HAP-1 (cell line): ENCODE results near the gene ANKRD28.

ENCODE experiments used
- DNase-seq, 2 experiments: peaks; one replicate each; pipeline ENCODE4 v3.0.0-alpha.2; 2016 to 2020; ENCODE audit warnings: low spot score in 2 of 2
- H3K27me3 ChIP-seq: fragments of 250-450 bp; sonication (Bioruptor Pico); 2 replicates; pipeline ENCODE4 v1.5.1; 2020; ENCODE audit warnings: low read depth, mild to moderate bottlenecking, moderate library complexity
- H3K36me3 ChIP-seq: fragments of 250-450 bp; sonication (Bioruptor Pico); replicated peaks from 2 replicates; pipeline ENCODE4 v1.5.1; 2020; ENCODE audit warnings: mild to moderate bottlenecking
- H3K4me1 ChIP-seq: fragments of 250-450 bp; sonication (Bioruptor Pico); 2 replicates; pipeline ENCODE4 v1.5.1; 2020; ENCODE audit warnings: mild to moderate bottlenecking
- H3K4me3 ChIP-seq: fragments of 250-450 bp; sonication (Bioruptor Pico); 2 replicates; pipeline ENCODE4 v1.5.1; 2020; ENCODE audit warnings: mild to moderate bottlenecking, moderate library complexity
- H3K9me3 ChIP-seq: fragments of 250-450 bp; sonication (Bioruptor Pico); 2 replicates; pipeline ENCODE4 v1.5.1; 2020; ENCODE audit warnings: mild to moderate bottlenecking, moderate library complexity
- in situ Hi-C: fragments of 300-500 bp; cut with MboI; formaldehyde crosslinking; loops from 3 replicates; pipeline ENCODE4 v1.14.3; 2020; ENCODE audit warnings: low sequenced_read_pairs, inconsistent platforms, mixed read lengths

Gene ANKRD28

DNA sequence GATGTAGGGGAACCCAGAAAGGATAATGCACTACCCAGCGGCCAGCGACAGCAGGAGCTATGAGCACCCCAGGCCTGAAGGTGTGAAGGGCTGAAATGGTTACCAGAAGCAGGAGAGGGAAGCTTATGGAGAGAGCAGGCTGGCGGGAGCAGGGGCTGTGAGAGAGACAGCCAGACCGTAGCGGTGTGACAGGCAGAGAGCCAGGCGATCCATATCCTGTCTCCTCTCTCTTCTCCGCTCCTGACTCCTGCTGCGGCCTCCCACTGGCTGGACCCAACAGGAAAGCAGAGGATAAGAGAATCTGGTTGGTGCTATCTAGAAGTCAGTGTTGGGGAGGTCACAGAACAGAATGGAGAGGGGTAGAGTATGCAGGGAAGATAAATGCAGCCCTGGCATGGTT, 146.4 kb downstream of the ANKRD28 start:
- Histone ChIP-seq H3K4me3 (no peak overlapping the region), H3K4me1 (no peaks in the 10 kb centered on the region), H3K27me3 (no peaks in the 10 kb centered on the region), H3K36me3 (no peaks in the 10 kb centered on the region), H3K9me3 (peaks cover 3% of the 10 kb centered on the region)
- in situ Hi-C loops, result no loop called here
- DNase-seq, result no peak

GRCh38 chr3:15649858-15650257, 147.9 kb downstream of the ANKRD28 start:
- Histone ChIP-seq H3K4me1 (no peaks in the 10 kb centered on the region), H3K9me3 (no peaks in the 10 kb centered on the region), H3K27me3 (no peaks in the 10 kb centered on the region), H3K36me3 (no peaks in the 10 kb centered on the region), H3K4me3 (no peak overlapping the region)
- in situ Hi-C loops, result no loop called here
- DNase-seq, result no peak

DNA sequence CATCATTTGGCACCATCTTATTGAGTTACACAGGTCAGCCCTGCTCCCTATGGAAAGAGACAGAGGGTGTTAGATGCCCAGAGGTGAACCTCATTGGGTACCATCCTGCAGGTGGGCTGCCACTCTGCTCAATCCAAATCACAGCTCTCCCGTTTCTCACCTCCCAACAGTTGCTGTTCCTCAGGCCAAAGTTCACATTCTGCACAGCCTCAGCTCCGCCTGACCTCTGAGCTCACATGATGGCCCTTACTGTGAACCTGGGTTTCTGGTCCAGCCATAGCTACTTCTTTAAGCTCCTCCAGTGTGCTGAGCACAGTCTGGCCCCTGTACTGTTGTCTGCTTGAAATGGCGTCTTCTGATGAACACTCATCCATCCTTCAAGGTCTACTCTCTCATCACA, 148.4 kb downstream of the ANKRD28 start:
- no peaks in the 10 kb centered on the region for H3K4me1 ChIP-seq
- in situ Hi-C loops, result no loop called here
- H3K36me3 ChIP-seq, result no peaks in the 10 kb centered on the region
- H3K27me3 ChIP-seq, result no peaks in the 10 kb centered on the region
- no peak overlapping the region for H3K4me3 ChIP-seq
- DNase-seq, result no peak
- H3K9me3 ChIP-seq, result no peaks in the 10 kb centered on the region

DNA sequence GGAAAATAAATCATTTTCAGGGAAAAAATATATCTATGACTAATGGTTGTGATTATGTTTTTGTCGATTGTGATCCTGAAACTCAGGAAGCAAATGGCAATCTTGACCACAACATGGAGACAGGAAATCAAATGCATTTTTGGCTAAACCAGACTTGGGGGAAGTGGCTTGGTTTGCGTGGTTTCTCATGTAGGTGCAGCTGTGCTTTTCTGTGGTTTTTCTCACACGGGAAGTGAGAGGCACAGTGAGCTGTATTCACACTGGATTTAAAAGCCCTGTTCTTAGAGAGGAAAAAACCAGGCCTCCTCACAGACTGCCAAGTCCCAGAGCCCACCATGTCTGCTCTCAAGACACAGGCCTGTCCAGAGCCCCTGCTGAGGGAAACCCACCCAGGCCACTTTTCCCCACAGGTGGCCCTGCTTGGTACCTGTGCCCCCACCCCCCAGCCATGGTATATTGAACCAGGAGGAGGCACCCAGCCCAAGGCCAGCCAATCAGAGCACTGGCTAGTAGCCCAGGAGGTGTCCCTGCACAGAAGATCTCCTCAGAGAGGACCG, 150.1 kb downstream of the ANKRD28 start:
- Histone ChIP-seq H3K4me1 (no peaks in the 10 kb centered on the region), H3K36me3 (no peaks in the 10 kb centered on the region), H3K4me3 (no peak overlapping the region), H3K9me3 (no peaks in the 10 kb centered on the region), H3K27me3 (no peaks in the 10 kb centered on the region)
- DNase-seq, result no peak
- in situ Hi-C loops, result no loop called here

GRCh38 chr3:15646851-15647511, 150.8 kb downstream of the ANKRD28 start:
- H3K36me3 ChIP-seq, result no peaks in the 10 kb centered on the region
- in situ Hi-C loops, result no loop called here
- no peaks in the 10 kb centered on the region for H3K4me1 ChIP-seq
- H3K27me3 ChIP-seq, result no peaks in the 10 kb centered on the region
- no peak overlapping the region for H3K4me3 ChIP-seq
- no peaks in the 10 kb centered on the region for H3K9me3 ChIP-seq
- no peak for DNase-seq

GRCh38 chr3:15645740-15646501, 151.9 kb downstream of the ANKRD28 start:
- Histone ChIP-seq H3K4me1 (no peaks in the 10 kb centered on the region), H3K9me3 (no peaks in the 10 kb centered on the region), H3K36me3 (no peaks in the 10 kb centered on the region), H3K27me3 (no peaks in the 10 kb centered on the region), H3K4me3 (no peak overlapping the region)
- DNase-seq, result no peak
- in situ Hi-C loops, result no loop called here

DNA sequence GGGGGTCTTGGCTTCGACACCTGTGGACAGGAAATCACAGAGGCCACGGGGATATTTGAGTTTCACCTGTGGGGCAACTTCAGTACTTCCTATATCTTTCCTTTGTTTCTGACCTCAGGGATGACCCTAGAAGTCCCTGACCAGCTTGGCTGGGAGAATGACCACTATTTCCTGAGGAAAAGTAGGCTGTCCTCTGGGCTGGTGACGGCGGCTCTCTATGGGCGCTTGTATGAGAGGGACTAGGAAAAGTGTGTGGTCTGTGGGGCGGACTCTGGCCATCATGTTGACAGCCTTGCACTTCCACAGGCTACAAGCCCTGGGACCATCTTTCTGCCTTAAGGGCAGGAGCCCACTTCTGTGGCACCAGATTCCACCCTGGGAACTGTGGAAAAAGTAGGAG, 152.5 kb downstream of the ANKRD28 start:
- no peaks in the 10 kb centered on the region for H3K9me3 ChIP-seq
- no peaks in the 10 kb centered on the region for H3K27me3 ChIP-seq
- no peaks in the 10 kb centered on the region for H3K4me1 ChIP-seq
- no peak for DNase-seq
- no peaks in the 10 kb centered on the region for H3K36me3 ChIP-seq
- in situ Hi-C loops, result no loop called here
- no peak overlapping the region for H3K4me3 ChIP-seq

DNA sequence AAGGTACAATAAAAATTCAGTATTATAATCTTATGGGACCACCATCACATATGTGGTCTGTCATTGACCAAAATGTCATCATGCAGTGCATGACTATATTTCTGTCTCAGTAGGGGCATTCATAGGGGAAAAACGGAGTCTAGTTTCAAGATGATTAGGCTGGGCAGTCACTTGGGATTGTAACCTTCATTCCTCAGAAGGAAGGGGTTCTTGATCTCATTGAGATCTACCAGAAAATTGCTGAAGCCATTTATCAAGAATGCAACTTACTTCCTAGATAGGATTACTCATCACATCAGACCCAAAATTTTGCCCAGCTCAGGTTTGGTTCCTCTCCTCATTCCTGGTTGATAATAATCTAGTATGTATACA, 158.9 kb downstream of the ANKRD28 start:
- H3K9me3 ChIP-seq, result no peaks in the 10 kb centered on the region
- no peaks in the 10 kb centered on the region; the same call in 1 of the 2 replicates for H3K27me3 ChIP-seq
- no peaks in the 10 kb centered on the region for H3K36me3 ChIP-seq
- in situ Hi-C loops, result no loop called here
- no peak overlapping the region for H3K4me3 ChIP-seq
- peaks cover 2% of the 10 kb centered on the region for H3K4me1 ChIP-seq
- no peak for DNase-seq

DNA sequence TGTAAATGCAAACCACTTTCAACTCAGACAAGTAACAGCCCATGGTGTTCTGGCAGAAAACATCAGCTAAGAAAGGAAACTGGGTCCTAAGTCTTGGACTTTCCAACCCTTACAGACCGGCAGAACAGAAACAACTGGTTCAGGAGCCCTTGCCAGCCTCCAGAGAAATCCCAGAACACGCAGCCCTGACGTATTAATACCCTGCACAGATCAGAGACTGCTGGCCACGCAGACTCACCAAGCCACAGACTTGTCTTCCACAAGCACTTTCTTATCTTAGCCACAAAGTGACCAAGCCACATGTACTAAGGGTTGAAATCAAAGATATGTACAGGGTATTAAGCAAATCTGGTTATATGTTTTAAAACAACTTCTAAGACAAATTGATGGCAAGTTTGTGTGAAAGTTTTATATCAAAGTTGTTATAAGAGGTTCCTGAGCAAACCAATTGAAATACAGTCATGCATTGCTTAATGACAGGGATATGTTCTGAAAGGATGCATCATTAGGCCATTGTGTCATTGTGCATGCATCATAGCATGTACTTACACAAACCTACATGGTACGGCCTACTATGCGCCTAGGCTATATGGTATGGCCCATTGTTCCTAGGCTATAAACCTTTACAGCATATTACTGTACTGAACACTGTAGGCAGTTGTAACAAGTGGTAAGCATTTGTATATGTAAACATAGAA, 159.4 kb downstream of the ANKRD28 start:
- Histone ChIP-seq H3K27me3 (no peaks in the 10 kb centered on the region; the same call in 1 of the 2 replicates), H3K36me3 (no peaks in the 10 kb centered on the region), H3K4me3 (no peak overlapping the region), H3K9me3 (no peaks in the 10 kb centered on the region), H3K4me1 (peaks cover 8% of the 10 kb centered on the region)
- no peak for DNase-seq
- in situ Hi-C loops, result no loop called here

- Histone ChIP-seq H3K9me3 (no peaks in the 10 kb centered on the region), H3K36me3 (no peaks in the 10 kb centered on the region), H3K4me1 (peaks cover 14% of the 10 kb centered on the region), H3K4me3 (no peak overlapping the region), H3K27me3 (no peaks in the 10 kb centered on the region; the same call in 1 of the 2 replicates)
- no peak for DNase-seq
- in situ Hi-C loops, result no loop called here
Observed at GRCh38 chr3:15637131-15637951, 160.4 kb downstream of the ANKRD28 start.

- in situ Hi-C loops, result no loop called here
- Histone ChIP-seq H3K4me3 (no peak overlapping the region), H3K4me1 (peaks cover 16% of the 10 kb centered on the region)
Observed at GRCh38 chr3:15636028-15636709, 161.6 kb downstream of the ANKRD28 start.

DNA sequence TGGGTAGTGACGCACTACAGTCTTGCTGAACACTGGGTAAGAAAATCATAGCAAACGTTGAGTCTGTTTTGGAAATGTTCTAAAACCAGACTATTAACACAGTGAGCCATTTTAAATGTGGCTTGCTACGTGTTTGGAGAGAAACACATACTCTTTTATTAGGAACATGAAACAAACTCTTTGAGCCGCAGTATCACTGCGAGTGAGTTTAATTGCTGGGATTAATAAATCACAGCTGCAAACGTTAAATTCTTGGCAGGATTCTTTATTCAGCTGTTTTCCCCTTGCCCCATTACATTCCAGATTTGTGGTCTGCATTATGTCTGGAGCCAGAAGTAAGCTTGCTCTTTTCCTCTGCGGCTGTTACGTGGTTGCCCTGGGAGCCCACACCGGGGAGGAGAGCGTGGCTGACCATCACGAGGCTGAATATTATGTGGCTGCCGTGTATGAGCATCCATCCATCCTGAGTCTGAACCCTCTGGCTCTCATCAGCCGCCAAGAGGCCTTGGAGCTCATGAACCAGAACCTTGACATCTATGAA, 162.6 kb downstream of the ANKRD28 start:
- H3K9me3 ChIP-seq, result no peaks in the 10 kb centered on the region
- H3K27me3 ChIP-seq, result no peaks in the 10 kb centered on the region; the same call in 1 of the 2 replicates
- H3K4me3 ChIP-seq, result no peak overlapping the region
- in situ Hi-C loops, result no loop called here
- peaks cover 24% of the 10 kb centered on the region for H3K4me1 ChIP-seq
- DNase-seq, result no peak
- H3K36me3 ChIP-seq, result no peaks in the 10 kb centered on the region

More at GRCh38 chr3:15636028-15636709, 161.6 kb downstream of the ANKRD28 start:
- H3K9me3 ChIP-seq, result no peaks in the 10 kb centered on the region
- no peaks in the 10 kb centered on the region for H3K36me3 ChIP-seq
- DNase-seq, result no peak
- no peaks in the 10 kb centered on the region; the same call in 1 of the 2 replicates for H3K27me3 ChIP-seq
